EH (cell line): Measurements from ENCODE around the gene TRPM5.
A peak's percentile ranks its signal among the peaks of the same experiment; 100 is the strongest.

Experiments
- DNase-seq: peaks from one replicate; pipeline ENCODE4 v3.0.0-alpha.2; 2015; ENCODE audit warnings: low read depth

TRPM5 gene

GRCh38 chr11:2420502-2421225, 23.6 kb downstream of the TRPM5 start:
- peak; percentile 71 for DNase-seq

- DNase-seq: peak; percentile 72
Observed at GRCh38 chr11:2419638-2420501, 24.4 kb downstream of the TRPM5 start.

GRCh38 chr11:2418693-2419360, 25.5 kb downstream of the TRPM5 start:
- DNase-seq: no peak

GRCh38 chr11:2417856-2418692, 26.2 kb downstream of the TRPM5 start:
- no peak for DNase-seq

- DNase-seq: no peak
Observed at GRCh38 chr11:2416765-2417164, 27.5 kb downstream of the TRPM5 start.

GRCh38 chr11:2415601-2416380, 28.5 kb downstream of the TRPM5 start:
- DNase-seq: no peak

GRCh38 chr11:2415171-2415570, 29.1 kb downstream of the TRPM5 start:
- no peak for DNase-seq

GRCh38 chr11:2414616-2415015, 29.7 kb downstream of the TRPM5 start:
- DNase-seq: no peak

GRCh38 chr11:2413742-2414579, 30.4 kb downstream of the TRPM5 start:
- no peak for DNase-seq

GRCh38 chr11:2412323-2412722, 32.0 kb downstream of the TRPM5 start:
- DNase-seq: no peak

- DNase-seq: no peak
Observed at GRCh38 chr11:2411446-2412305, 32.6 kb downstream of the TRPM5 start.

GRCh38 chr11:2410616-2411015, 33.7 kb downstream of the TRPM5 start:
- no peak for DNase-seq

GRCh38 chr11:2409611-2410468, 34.5 kb downstream of the TRPM5 start:
- DNase-seq: no peak

- DNase-seq: no peak
Observed at GRCh38 chr11:2409126-2409525, 35.2 kb downstream of the TRPM5 start.

- no peak for DNase-seq
Observed at GRCh38 chr11:2408671-2409070, 35.6 kb downstream of the TRPM5 start.

GRCh38 chr11:2406878-2407410, 37.4 kb downstream of the TRPM5 start:
- DNase-seq: no peak

- DNase-seq: no peak
Observed at GRCh38 chr11:2406451-2406850, 37.9 kb downstream of the TRPM5 start.

- no peak for DNase-seq
Observed at GRCh38 chr11:2404735-2405196, 39.5 kb downstream of the TRPM5 start.
